ENCODE results near the gene TMEM53. TPM values are rescaled to one million over a fixed set of nuclear protein-coding genes. Genes with fewer than 3 reads are reported as not detected.

The TMEM53 gene
- total and polyA plus RNA-seq, 8 donors, result 8.5 to 18.8 (median 9.7) TPM

DNA sequence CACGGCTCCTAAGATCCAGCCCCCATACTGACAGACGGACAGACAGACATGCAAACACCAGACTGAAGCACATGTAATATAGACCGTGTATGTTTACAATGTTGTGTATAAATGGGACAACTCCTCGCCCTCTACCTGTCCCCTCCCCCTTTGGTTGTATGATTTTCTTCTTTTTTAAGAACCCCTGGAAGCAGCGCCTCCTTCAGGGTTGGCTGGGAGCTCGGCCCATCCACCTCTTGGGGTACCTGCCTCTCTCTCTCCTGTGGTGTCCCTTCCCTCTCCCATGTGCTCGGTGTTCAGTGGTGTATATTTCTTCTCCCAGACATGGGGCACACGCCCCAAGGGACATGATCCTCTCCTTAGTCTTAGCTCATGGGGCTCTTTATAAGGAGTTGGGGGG, 23.2 kb downstream of the TMEM53 start:
- intact Hi-C loops (cut with DNase I), result no loop called here
- Histone ChIP-seq H3K27me3 (no peaks in the 10 kb centered on the region), H3K27ac (no peak overlapping the region), H3K4me3 (no peak overlapping the region), H3K4me1 (no peaks in the 10 kb centered on the region), H3K36me3 (peaks cover 0 to 75% of the 10 kb centered on the region in 2 donors), H3K9me3 (no peaks in the 10 kb centered on the region)
- TF ChIP-seq, protein P1, sequence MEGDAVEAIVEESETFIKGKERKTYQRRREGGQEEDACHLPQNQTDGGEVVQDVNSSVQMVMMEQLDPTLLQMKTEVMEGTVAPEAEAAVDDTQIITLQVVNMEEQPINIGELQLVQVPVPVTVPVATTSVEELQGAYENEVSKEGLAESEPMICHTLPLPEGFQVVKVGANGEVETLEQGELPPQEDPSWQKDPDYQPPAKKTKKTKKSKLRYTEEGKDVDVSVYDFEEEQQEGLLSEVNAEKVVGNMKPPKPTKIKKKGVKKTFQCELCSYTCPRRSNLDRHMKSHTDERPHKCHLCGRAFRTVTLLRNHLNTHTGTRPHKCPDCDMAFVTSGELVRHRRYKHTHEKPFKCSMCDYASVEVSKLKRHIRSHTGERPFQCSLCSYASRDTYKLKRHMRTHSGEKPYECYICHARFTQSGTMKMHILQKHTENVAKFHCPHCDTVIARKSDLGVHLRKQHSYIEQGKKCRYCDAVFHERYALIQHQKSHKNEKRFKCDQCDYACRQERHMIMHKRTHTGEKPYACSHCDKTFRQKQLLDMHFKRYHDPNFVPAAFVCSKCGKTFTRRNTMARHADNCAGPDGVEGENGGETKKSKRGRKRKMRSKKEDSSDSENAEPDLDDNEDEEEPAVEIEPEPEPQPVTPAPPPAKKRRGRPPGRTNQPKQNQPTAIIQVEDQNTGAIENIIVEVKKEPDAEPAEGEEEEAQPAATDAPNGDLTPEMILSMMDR (IDR thresholded peaks at IDR 0.05), result no peak
- DNase-seq, result no peak
- no peak for ATAC-seq

DNA sequence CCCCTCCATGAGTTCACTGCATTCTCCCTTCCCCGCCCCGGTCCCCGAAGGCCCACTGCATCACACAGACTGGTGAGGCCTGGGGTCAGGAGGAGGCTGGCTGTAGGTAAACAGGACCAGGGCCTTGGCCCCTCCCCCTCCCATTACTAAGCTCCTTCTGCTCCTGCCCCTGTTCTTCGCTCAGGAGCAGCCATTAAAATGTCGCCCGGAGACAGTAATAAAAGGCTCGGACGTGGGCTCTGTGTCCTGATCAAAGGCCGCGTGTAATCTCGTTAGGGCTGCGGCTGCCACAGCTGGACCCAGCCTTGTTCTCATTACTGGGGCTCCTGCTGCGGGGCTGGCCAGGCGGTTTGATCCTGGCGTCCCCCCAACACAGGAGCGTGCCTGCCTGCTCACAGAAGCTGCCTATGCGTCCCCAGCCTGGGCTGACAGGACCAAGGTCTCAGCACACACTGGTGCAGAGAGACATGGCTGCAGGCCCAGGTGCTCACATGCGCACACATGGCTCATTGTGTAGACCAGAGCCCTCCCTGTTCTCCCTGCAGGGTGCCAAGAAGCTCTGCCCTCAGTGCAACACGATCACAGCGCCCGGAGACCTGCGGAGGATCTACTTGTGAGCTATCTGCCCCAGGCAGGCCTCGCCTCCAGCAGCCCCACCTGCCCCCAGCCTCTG, 24.0 kb downstream of the TMEM53 start:
- DNase-seq (no peak), ATAC-seq (no peak)
- intact Hi-C loops (cut with DNase I), result no loop called here
- no peaks in the 10 kb centered on the region for H3K27me3 ChIP-seq
- H3K27ac ChIP-seq, result no peak overlapping the region
- H3K36me3 ChIP-seq, result peaks cover 0 to 82% of the 10 kb centered on the region in 2 donors
- TF ChIP-seq, protein P1 (IDR thresholded peaks at IDR 0.05), result no peak
- H3K4me1 ChIP-seq, result no peaks in the 10 kb centered on the region
- H3K4me3 ChIP-seq, result no peak overlapping the region
- no peaks in the 10 kb centered on the region for H3K9me3 ChIP-seq

DNA sequence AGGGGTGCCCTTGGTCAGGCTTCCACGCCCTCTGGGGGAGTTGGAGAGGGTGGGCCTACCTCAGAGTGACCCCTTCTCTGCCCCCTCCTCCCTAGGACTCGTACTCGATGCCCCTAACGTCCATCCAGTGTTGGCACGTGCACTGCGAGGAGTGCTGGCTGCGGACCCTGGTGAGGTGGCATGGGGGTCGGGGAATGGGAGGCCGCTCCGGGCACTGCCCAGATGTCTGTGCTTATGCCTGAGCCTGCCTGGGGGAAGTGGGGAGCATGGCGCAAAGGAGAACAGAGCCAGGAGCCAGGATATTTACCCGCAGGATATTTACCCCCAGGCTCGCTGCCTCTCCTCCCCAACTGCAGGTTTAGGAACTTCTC, 24.5 kb downstream of the TMEM53 start:
- Histone ChIP-seq H3K4me3 (no peak overlapping the region), H3K36me3 (peaks cover 0 to 82% of the 10 kb centered on the region in 2 donors), H3K9me3 (no peaks in the 10 kb centered on the region), H3K4me1 (no peaks in the 10 kb centered on the region), H3K27ac (no peak overlapping the region), H3K27me3 (no peaks in the 10 kb centered on the region)
- intact Hi-C loops (cut with DNase I), result no loop called here
- TF ChIP-seq, protein P1 (IDR thresholded peaks at IDR 0.05), result no peak
- DNase-seq (no peak), ATAC-seq (no peak)

DNA sequence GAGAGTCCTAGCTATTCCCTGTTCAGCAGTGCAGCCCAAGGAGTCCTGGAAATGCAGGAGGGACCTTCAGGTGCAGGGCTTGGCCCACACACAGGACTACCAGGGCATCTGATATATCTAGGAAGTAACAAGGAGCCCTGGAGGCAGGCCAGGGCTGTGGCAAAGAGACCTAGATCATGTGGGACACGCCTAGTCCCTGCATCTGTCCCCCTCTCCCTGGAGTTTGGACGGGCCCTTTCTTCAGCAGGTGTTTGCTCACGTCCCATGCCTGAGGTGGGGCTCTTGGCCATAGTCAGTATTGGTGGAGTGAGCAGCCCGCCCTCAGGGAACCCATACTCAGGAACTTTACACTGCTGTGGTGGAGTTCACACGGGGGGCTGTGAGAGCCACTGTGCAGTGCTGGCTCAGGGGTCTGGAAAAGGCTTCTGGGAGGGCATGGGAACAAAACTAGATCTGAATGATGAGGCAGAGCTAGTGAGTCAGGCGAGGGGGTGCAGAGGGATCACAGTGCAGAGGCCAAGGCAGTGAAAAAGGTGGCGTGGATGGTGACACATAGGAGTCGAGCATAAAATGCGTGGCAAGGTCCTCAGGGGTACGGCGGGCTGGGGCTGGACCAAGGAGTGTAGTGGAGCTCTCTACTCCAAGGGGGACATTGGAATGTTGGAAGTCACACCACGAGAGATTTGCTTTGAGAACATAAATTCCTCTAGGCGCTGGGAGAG, 25.6 kb downstream of the TMEM53 start:
- Histone ChIP-seq H3K27me3 (no peaks in the 10 kb centered on the region), H3K36me3 (peaks cover 0 to 86% of the 10 kb centered on the region in 2 donors), H3K4me1 (no peaks in the 10 kb centered on the region), H3K27ac (no peak overlapping the region), H3K4me3 (no peak overlapping the region), H3K9me3 (no peaks in the 10 kb centered on the region)
- TF ChIP-seq, protein P1 (IDR thresholded peaks at IDR 0.05), result no peak
- ATAC-seq (no peak), DNase-seq (no peak)
- intact Hi-C loops (cut with DNase I), result no loop called here

DNA sequence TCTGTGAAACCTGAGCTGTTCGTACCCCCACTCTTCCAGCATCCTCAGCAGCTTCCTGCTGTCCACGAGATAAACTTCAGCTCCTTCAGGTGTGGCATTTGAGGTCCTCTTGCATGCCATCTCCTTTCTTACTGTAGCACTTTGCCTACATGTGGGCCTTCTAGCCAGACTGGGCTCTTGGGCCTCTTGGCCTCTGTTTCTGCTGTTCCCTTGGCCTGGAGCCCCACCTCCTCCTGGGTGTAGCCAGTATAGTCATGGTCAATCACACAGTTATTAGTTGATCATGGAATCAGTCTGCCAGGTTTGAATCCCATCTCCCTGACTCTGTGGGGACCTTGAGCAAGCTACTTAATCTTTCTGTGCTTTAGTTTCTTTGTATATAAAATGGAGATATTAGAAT, 26.4 kb downstream of the TMEM53 start:
- no peak for ATAC-seq
- Histone ChIP-seq H3K36me3 (peaks cover 0 to 94% of the 10 kb centered on the region in 2 donors), H3K4me1 (no peaks in the 10 kb centered on the region), H3K27ac (no peak overlapping the region), H3K27me3 (no peaks in the 10 kb centered on the region), H3K4me3 (no peak overlapping the region), H3K9me3 (no peaks in the 10 kb centered on the region)
- no peak for DNase-seq
- TF ChIP-seq, protein P1 (IDR thresholded peaks at IDR 0.05), result no peak
- intact Hi-C loops (cut with DNase I), result no loop called here
